B cell (primary cell): ENCODE results near the gene LSM14A. TPM values are rescaled to one million over a fixed set of nuclear protein-coding genes. Genes with fewer than 3 reads are reported as not detected.

ENCODE experiments used
- ATAC-seq: fragments of 200-7000 bp; cut with Tn5 transposase; one replicate; pipeline ENCODE4 v1.10.0; 2021; ENCODE audit warnings: low read depth, mild to moderate bottlenecking, moderate number of reproducible peaks, moderate library complexity
- CTCF ChIA-PET: fragments of 350-600 bp; sonication (Branson Sonifier 250); formaldehyde crosslinking; loops from one replicate; lab custom pipeline; 2021; ENCODE audit warnings: antibody characterized with exemption, inconsistent platforms; lab: Charles Lee
- POLR2A ChIA-PET: fragments of 350-600 bp; sonication (Branson Sonifier 250); formaldehyde crosslinking; loops from one replicate; lab custom pipeline; 2021; ENCODE audit warnings: antibody characterized with exemption; lab: Charles Lee
- DNase-seq: peaks from one replicate; pipeline ENCODE4 v3.0.0; 2013
- H2AFZ ChIP-seq: 2 replicates; pipeline ENCODE4 v1.6.1; 2012; ENCODE audit warnings: mild to moderate bottlenecking, low read depth, low read length; ENCODE audit not compliant: insufficient read depth, poor library complexity, severe bottlenecking
- H3K27ac ChIP-seq, 2 donors: 1 replicate in 1 of 2; 2 replicates in 1 of 2; pipeline ENCODE4 v1.5.1; 2012 to 2013; ENCODE audit warnings: low read length in 2 of 2, mild to moderate bottlenecking in 2 of 2, moderate library complexity in 1 of 2
- H3K27me3 ChIP-seq, 4 experiments: fragments of 200-600 bp in 1 of 4; sonication (generic) in 1 of 4; replicated peaks in 1 of 4; 1 replicate in 2 of 4; 2 replicates in 2 of 4; pipeline versions ENCODE4 v1.6.1 to v1.7.0; 2013 to 2016; ENCODE audit warnings: low read length in 3 of 4, mild to moderate bottlenecking in 2 of 4, mixed read lengths in 1 of 4, moderate library complexity in 1 of 4; ENCODE audit not compliant: insufficient read depth in 4 of 4, control insufficient read depth in 3 of 4; ENCODE audit errors: control extremely low read depth in 1 of 4
- H3K36me3 ChIP-seq, 2 experiments: replicated peaks in 1 of 2; 1 replicate in 1 of 2; 2 replicates in 1 of 2; pipeline versions ENCODE4 v1.6.1 to v1.7.1; 2013; ENCODE audit warnings: low read length in 1 of 2; ENCODE audit not compliant: insufficient read depth in 2 of 2, control insufficient read depth in 1 of 2; ENCODE audit errors: control extremely low read depth in 1 of 2, extremely low read depth in 1 of 2
- H3K4me1 ChIP-seq, 2 donors: fragments of 200-600 bp in 1 of 2; sonication (generic) in 1 of 2; 1 replicate in 1 of 2; 2 replicates in 1 of 2; pipeline versions ENCODE4 v1.5.1 to v1.6.1; 2013 to 2017; ENCODE audit warnings: low read length in 2 of 2; ENCODE audit not compliant: control insufficient read depth in 2 of 2, insufficient read depth in 2 of 2
- H3K4me2 ChIP-seq: replicated peaks from 2 replicates; pipeline ENCODE3; 2012; ENCODE audit warnings: mild to moderate bottlenecking, low read depth, low read length; ENCODE audit not compliant: poor library complexity, severe bottlenecking
- H3K4me3 ChIP-seq, 5 experiments: fragments of 200-600 bp in 1 of 5; sonication (generic) in 1 of 5; 1 replicate in 3 of 5; 2 replicates in 2 of 5; pipeline versions ENCODE4 v1.5.1 to v1.7.0; 2011 to 2016; ENCODE audit warnings: low read length in 4 of 5, mild to moderate bottlenecking in 4 of 5, low read depth in 2 of 5, control low read depth in 1 of 5, moderate library complexity in 1 of 5; ENCODE audit not compliant: insufficient read depth in 1 of 5; ENCODE audit errors: control extremely low read depth in 1 of 5, extremely low read depth in 1 of 5
- H3K79me2 ChIP-seq: fragments of 200-600 bp; sonication (generic); one replicate; pipeline ENCODE4 v1.6.0; 2016; ENCODE audit warnings: low read length; ENCODE audit not compliant: control insufficient read depth, insufficient read depth
- H3K9ac ChIP-seq: fragments of 200-600 bp; sonication (generic); 2 replicates; pipeline ENCODE4 v1.6.1; 2017; ENCODE audit warnings: mild to moderate bottlenecking, low read length, moderate library complexity
- H3K9me3 ChIP-seq, 3 donors: one replicate each; pipeline versions ENCODE4 v1.6.1 to v1.7.1; 2013; ENCODE audit warnings: low read length in 2 of 3; ENCODE audit not compliant: control insufficient read depth in 2 of 3, insufficient read depth in 1 of 3; ENCODE audit errors: control extremely low read depth in 1 of 3
- H4K20me1 ChIP-seq: 2 replicates; pipeline ENCODE4 v1.6.0; 2012; ENCODE audit warnings: mild to moderate bottlenecking, low read length; ENCODE audit not compliant: insufficient read depth, control insufficient read depth, poor library complexity, severe bottlenecking
- H3K27ac Mint-ChIP-seq: one replicate; pipeline ENCODE4 v1.8.0; 2021; ENCODE audit warnings: mixed read lengths
- H3K27me3 Mint-ChIP-seq: one replicate; pipeline ENCODE4 v1.8.0; 2021; ENCODE audit warnings: mixed read lengths
- H3K4me1 Mint-ChIP-seq: one replicate; pipeline ENCODE4 v1.8.0; 2021; ENCODE audit warnings: mixed read lengths
- H3K4me3 Mint-ChIP-seq: one replicate; pipeline ENCODE4 v1.8.0; 2021; ENCODE audit warnings: mixed read lengths
- H3K9me3 Mint-ChIP-seq: one replicate; pipeline ENCODE4 v1.8.0; 2022; ENCODE audit warnings: mixed read lengths; ENCODE audit not compliant: insufficient read depth
- EZH2 ChIP-seq: IDR thresholded peaks from 2 replicates; pipeline ENCODE4 v1.6.1; 2012; ENCODE audit warnings: borderline replicate concordance, low read depth, mild to moderate bottlenecking, moderate library complexity, low read length; ENCODE audit not compliant: insufficient read depth, poor library complexity, severe bottlenecking
- WGBS: methylation state at CpG from one replicate; pipeline ENCODE4 v1.1.5; 2013; ENCODE audit warnings: missing lambda C conversion rate; ENCODE audit not compliant: insufficient coverage; 5-methylcytosine and 5-hydroxymethylcytosine counted together
- intact Hi-C: fragments of 100-400 bp; cut with micrococcal nuclease; formaldehyde crosslinking; loops from one replicate; pipeline ENCODE4 v1.10.0; 2022
- polyA plus RNA-seq: library from polyadenylated mRNA; depleted of rRNA; stranded (reverse); fragments of >200 nt; gene quantifications from 2 replicates; pipeline ENCODE4 v1.2.3, GENCODE V29; 2012
- total RNA-seq, 2 donors: library from RNA; stranded (reverse); fragments of 120-200 nt in 1 of 2; gene quantifications; 1 replicate in 1 of 2; 2 replicates in 1 of 2; pipeline versions ENCODE4 v1.2.3 to v1.2.4, GENCODE V29; 2013 to 2022
- TF ChIP-seq, protein P1 (sequence below): fragments of 200-600 bp; IDR thresholded peaks from one replicate; pipeline ENCODE4 v1.8.0; 2022; ENCODE audit warnings: antibody characterized with exemption, mild to moderate bottlenecking

Gene LSM14A
- total and polyA plus RNA-seq, 2 donors (not counting 1 experiment from before 2014, with no cell fraction given): 90.7 to 163 TPM

DNA sequence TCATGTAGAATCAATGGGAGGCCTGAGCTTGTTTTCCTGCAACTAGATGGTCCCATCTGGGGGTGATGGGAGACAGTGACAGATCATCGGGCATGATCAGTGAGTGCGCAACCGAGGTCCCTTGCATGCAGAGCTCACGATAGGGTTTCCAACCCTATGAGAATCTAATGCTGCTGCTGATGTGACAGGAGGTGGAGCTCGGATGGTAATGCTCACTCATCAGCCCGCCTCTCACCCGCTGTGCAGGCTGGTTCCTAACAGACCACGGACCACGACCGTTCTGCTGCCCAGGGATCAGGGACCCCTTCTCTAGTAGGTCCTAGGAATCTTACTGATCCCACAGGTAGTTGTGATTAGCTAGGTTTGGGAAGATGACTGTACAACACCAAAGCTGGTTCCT, 58.5 kb downstream of the LSM14A start:
- Histone ChIP-seq H4K20me1 (peaks cover 12% of the 10 kb centered on the region), H3K4me2 (no peak overlapping the region), H3K9ac (no peak overlapping the region), H3K9me3 (peaks cover 0 to 1% (median 0%) of the 10 kb centered on the region in 3 donors), H3K4me1 (peaks cover 0 to 8% of the 10 kb centered on the region in 2 donors), H2AFZ (no peak overlapping the region), H3K4me3 (no peak overlapping the region), H3K27ac (no peak overlapping the region), H3K36me3 (peaks cover 1 to 47% of the 10 kb centered on the region in 2 experiments), H3K79me2 (no peaks in the 10 kb centered on the region), H3K27me3 (no peaks in the 10 kb centered on the region)
- intact Hi-C loops: no loop called here
- no peak for ATAC-seq
- Mint-ChIP-seq H3K27ac (peak overlapping the region; percentile 46), H3K4me1 (peaks cover 13% of the 10 kb centered on the region), H3K9me3 (no peaks in the 10 kb centered on the region), H3K4me3 (no peak overlapping the region), H3K27me3 (no peaks in the 10 kb centered on the region)
- 95% methylated on average over 6 of the region's 10 CpGs for WGBS
- CTCF ChIA-PET: no interaction called here
- no peak for DNase-seq
- TF ChIP-seq, protein P1, sequence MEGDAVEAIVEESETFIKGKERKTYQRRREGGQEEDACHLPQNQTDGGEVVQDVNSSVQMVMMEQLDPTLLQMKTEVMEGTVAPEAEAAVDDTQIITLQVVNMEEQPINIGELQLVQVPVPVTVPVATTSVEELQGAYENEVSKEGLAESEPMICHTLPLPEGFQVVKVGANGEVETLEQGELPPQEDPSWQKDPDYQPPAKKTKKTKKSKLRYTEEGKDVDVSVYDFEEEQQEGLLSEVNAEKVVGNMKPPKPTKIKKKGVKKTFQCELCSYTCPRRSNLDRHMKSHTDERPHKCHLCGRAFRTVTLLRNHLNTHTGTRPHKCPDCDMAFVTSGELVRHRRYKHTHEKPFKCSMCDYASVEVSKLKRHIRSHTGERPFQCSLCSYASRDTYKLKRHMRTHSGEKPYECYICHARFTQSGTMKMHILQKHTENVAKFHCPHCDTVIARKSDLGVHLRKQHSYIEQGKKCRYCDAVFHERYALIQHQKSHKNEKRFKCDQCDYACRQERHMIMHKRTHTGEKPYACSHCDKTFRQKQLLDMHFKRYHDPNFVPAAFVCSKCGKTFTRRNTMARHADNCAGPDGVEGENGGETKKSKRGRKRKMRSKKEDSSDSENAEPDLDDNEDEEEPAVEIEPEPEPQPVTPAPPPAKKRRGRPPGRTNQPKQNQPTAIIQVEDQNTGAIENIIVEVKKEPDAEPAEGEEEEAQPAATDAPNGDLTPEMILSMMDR: no peak
- TF ChIP-seq EZH2: no peak
- POLR2A ChIA-PET: interaction anchor here (0.7 kb wide), 1 partner anchor 104 kb away, joined by 3 read pairs; no protein-coding TSS in a partner anchor

DNA sequence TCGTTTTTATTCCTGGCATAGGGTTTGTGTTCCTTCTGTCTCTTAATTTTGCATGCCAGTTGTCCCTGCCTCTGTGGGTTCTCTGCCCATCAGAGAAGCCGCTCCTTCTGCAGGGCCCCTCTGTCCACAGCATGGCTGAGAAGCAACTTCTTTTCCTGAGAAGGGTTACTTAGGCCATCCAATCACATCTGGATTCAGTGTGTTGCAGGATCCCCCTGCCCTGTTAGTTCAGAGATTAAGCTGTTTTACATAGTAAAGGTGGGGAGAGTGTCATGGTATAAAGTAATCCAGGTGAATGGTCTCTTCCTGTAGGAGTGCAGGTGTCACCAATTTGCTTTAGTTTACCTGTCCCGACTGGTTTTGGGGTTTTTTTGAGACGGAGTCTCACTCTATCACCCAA, 59.1 kb downstream of the LSM14A start:
- DNase-seq (no peak), ATAC-seq (no peak)
- CTCF ChIA-PET: interaction anchor here (2.1 kb wide), 1 partner anchor 9 kb away, joined by 10 read pairs; no protein-coding TSS in a partner anchor
- H3K4me2 ChIP-seq: no peak overlapping the region
- H3K4me1 Mint-ChIP-seq: peaks cover 13% of the 10 kb centered on the region
- no peak overlapping the region for H3K27ac ChIP-seq
- peaks cover 6% of the 10 kb centered on the region for H4K20me1 ChIP-seq
- POLR2A ChIA-PET: interaction anchor here (0.7 kb wide), 1 partner anchor 103 kb away, joined by 3 read pairs; no protein-coding TSS in a partner anchor
- no peaks in the 10 kb centered on the region for H3K27me3 Mint-ChIP-seq
- no peak overlapping the region for H3K27ac Mint-ChIP-seq
- H3K79me2 ChIP-seq: no peaks in the 10 kb centered on the region
- no peaks in the 10 kb centered on the region for H3K27me3 ChIP-seq
- no peak overlapping the region for H3K4me3 ChIP-seq
- H3K9me3 Mint-ChIP-seq: no peaks in the 10 kb centered on the region
- peaks cover 0 to 1% (median 0%) of the 10 kb centered on the region in 3 donors for H3K9me3 ChIP-seq
- no peak overlapping the region for H2AFZ ChIP-seq
- intact Hi-C loops: no loop called here
- peaks cover 1 to 40% of the 10 kb centered on the region in 2 experiments for H3K36me3 ChIP-seq
- peaks cover 0 to 8% of the 10 kb centered on the region in 2 donors for H3K4me1 ChIP-seq
- H3K4me3 Mint-ChIP-seq: no peak overlapping the region
- H3K9ac ChIP-seq: no peak overlapping the region
- TF ChIP-seq, protein P1: no peak
- no peak for TF ChIP-seq EZH2
- WGBS: 97% methylated on average over 3 of the region's 4 CpGs
